NCI-H2196 treated with DMSO at 0.1 percent for 48 hours (cell line): Measurements from ENCODE around the gene PRKAB1.
"Not testable (repeated sequence)": the region's sequence is repeated elsewhere in the genome, so short reads cannot be mapped to it uniquely, and the experiment has no call there.

ENCODE experiments used
- DNase-seq: peaks from one replicate; lab custom pipeline; 2025; ENCODE audit not compliant: unreplicated experiment; lab: John Stamatoyannopoulos, UW

Gene PRKAB1

DNA sequence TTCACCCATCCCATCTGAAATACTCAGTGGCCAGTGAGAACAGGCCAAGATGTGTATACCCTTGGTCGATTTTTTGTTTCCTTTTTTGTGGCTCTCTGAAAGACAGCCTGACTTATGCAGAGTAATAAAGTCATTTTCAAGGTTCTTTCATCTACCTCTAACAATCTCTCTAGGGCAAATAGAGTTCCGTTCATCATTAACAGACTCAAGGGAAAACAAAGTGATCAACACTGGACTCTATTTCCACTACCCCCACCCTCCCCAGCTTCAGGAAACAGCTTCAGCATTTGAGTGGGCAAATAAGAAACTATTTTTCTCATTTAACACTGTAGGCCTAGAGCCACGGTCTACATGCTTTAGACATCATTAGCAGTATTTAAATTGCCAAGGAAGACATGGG lies 15.9 kb downstream of the PRKAB1 start:
- DNase-seq = no peak

DNA sequence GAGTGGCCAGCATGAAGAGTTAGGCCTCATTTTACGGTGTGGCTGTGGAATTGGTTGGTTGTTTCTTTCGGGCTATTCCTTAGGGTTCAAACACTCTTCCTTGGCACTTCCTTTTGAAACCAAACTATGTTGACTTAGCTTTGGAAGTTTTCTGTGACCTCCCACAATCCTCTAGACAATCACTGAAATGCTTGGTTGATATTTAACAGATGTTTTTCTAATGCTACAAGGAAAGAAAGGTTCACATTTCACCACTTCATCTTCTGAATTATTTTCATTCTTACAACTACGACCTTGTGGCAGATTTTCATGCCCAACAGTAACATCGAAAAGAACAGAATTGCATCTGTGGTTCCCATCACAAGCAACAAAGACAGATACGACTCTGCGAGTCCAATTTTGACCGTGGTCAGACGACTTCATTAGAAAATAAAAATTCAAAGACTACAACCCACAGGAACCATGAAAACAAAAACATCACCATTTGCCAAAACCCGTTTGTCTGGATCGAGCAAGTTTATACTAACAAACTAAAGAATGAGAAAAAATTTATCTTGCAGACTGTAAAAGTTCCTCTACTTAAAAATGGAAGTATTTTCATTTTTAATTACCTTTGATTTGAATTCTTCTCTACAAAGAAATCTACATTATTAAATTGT lies 16.9 kb downstream of the PRKAB1 start:
- no peak for DNase-seq

DNA sequence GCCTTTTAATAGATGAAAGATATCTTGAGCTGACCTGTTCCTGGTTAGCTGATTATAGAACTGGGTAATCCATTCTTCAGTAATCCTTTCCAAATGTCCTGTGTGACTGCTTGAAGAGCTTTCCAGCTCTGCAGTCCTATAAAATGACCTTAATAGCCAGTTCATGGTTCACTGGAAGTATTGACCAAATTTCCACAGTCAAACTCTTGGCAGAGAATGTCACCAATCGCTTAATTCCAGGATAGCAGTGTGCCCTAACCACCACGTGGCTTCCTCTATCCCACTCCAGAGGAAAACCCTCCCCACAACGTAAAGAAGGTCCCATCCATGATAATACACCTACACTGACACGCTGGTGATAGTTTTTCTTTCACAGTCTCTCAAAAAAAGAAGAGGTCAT lies 17.4 kb downstream of the PRKAB1 start:
- no peak for DNase-seq

DNA sequence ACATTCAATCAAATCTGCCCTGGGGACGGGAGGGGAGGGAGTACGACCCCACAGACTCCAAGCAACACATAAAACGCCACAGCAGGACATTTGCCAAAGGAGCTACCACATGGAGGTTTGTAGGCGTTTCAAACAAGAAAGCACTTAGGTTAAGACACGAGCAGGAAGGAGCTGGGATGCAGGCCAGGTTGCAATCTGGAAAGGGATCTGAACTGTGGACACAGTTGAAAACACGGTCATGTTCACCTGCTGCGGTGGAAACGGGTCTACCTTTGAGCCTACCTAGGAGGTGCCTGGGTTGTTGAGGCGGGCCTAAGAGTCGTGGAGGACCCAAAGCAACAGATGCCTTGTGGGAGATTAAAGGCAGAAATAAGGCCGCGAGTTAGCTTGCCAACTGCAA lies 18.4 kb downstream of the PRKAB1 start:
- no peak for DNase-seq

DNA sequence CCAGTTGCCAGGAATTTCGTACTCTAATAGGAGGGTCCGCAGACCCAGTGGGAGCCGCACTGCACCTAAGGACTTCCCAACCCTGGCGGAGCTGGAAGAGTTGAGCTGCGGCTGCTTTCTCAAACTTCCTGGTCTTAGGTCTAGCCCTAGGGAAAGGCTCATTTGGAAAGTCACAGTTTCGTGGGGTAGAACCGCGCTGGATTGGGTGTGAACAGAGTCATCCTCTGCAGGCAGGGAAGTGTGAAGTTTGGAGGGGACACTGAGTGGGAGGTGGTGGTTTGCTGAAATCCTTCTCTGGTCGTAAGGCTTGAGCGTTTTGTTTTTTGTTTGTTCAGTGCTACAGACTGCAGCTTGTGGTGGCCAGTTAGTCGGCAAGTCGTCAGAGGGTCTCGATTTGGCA lies 18.8 kb downstream of the PRKAB1 start:
- no peak for DNase-seq

DNA sequence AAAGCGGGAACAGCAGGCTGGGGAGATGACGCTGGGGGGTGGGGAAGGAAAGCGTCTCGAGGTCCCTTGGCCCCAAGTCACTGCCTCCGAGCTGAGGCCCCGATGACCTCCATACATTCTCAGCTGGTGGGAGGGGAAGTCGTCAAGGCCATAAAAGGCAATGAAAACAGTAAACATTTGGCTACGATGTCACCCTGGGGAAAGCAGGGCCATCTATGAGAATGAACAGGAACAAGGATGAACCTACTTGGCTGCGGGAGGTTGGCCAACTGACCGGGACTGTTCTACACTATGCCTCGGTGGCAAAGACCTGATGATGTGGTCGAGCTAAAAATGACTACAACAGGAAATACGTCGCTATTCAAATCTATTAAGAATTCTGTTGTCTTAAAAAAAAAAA lies 19.5 kb downstream of the PRKAB1 start:
- no peak for DNase-seq

DNA sequence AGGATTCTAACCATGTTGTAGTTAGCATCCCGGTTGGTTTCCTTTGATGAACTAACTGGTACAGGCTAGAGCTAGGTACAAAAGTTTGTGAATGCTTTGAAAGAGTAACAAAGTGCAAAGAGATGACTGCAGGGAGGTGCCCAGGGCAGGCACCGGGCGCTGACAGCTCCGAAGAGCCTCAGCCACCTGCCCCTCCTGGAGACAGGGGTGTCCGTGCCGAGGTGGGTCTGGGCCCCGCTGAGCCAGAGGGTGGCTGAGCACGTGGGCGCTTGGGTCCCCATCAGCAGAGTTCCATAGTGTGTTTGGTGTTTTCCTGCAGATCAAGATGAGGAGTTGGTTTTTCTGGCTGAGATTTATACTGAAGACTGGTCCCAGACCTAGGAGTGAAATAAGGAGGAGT lies 19.9 kb downstream of the PRKAB1 start:
- DNase-seq = no peak

DNA sequence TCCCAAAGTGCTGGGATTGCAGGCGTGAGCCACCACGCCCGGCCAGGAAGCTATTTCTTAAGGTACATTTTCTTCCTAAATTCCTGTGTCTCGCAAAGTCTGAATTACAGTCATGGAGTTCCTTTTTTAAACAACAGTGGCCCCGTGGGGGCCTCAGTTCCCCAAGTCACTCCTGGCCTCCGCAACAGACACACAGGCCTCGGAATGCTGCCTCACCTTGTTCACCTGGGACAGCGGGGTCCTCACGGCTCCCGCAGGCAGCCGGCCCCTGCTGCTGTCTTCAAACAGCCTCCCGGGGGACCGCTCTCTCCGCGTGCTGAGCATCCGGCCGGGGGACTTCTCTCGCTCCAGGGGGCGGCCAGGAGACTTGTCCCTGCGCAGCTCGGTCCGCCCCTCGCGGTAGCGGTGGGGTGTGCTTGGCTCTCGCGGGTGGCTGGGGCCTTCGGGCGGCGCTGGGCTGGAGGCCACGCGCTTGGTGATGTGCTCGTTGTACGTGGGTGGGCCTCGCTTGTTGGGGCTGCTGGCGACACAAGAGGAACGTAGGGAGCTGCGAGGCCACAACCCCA lies 22.1 kb downstream of the PRKAB1 start:
- DNase-seq = no peak

DNA sequence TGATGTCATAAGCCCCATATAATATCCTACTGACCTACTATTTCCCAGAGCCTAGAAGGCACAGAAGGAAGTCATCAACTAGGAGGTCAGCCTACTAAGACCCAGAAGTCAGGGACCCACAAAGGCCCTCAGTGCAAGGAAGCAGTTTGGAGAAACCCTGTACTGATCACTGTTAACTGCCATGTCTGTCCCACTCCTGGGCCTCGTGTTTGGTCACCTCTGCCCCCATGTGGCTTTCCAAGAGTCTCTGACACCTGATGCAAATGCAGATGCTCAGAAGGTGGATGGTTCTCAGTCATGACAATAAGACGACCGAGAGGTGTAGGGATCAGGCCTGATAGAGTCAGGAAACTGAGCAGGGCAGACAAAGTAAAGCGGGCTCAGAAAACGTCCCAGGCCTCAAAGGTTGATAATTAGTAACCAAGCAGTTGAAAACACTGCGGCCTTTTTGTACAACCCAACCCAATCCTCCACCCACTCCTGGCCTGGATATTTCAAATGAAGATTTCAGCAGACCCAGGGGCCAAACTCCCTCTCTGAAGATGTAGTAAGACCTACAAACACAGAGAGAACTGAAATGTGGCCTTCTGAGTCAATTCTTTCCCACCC lies 23.4 kb downstream of the PRKAB1 start:
- no peak for DNase-seq

DNA sequence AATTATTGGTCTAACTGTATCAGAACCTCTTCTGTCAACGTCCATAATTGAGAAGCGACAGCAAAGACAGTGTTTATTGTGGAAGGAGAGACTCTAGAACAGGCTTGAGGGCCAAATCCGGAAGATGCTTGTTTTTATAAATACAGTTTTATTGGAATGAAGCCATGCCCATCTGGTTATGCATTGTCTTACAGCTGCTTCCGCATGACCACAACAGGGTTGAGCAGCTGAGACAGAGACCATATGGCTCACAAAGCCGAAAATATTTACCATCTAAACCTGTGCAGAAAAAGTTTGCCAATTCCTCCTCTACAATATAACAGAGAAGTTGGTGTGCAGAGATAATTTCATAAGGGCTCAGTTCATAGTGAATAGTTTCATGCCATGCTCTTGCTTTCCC lies 24.5 kb downstream of the PRKAB1 start:
- DNase-seq = no peak

DNA sequence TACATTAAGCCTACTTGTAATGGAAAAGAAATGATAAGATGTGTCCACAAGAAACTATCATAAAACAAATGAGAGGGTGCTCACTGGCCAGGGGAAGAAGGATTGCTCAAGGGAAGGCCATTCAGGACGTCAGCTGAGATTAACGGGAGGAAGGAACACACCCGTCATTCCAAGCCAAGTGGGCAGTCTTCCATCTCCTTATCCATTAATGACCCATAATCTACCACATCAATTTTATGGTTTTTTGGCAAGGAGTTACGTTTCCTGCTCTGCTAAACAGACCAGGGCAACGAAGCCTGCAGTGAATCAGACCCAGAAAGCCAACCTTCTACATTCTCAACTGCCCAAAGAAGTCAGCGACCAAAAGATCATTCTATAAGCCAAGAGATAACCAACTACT lies 25.1 kb downstream of the PRKAB1 start:
- DNase-seq = peak; percentile 51

DNA sequence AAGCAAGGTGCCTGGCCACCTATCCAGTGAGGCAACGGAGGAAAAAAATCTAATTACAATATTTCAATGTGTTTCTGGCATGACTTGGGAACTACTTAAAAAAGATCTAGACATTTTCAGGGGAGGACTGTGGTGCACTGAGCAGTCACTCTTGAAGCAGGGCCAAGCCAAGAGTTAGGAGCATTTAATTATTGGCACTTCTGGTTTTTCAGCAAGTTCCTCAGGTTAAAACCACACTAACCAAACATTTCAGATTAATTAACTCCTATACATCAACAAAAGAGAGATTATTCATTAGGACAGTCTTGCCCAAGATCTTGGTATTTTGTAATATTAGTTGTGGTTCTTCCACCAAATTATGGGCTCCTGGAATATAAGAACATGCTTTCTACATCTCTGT lies 25.6 kb downstream of the PRKAB1 start:
- DNase-seq = no peak

DNA sequence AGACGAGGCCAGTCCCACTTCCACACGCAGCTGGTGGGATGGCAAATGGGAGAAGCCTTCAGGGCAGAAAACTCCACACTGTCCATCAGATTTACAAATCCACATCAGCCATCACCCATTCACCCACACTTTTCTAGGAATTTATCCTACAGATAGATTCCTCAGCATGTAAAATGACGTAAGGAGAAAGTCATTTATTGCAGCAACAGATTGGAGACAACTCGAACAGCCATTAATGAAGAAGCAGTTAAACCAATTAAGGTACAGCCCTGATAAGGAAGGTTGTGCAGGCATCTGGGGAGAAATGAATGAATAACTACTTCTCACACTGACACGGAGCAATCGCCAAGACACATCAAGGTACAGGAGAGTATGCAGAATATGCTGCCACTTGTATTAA lies 26.2 kb downstream of the PRKAB1 start:
- DNase-seq = no peak

DNA sequence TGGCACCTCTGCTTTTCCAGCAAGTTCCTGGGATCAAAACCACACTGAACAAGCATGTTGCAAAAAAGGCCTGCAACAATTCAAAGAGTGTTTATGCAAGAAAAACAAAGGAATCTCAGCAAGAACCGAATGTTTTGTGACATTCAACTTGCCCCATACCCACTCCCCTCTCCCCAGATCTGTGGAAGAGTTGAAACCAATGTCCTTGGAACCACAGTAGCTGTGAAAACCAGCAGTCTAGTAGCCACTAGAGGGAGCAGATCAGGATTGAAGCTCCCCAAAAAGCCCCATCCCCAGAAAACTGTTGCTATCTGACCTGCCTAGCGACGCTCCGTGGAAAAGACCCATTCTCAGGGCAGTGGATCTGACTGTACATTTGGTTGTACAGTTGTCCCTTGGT lies 27.1 kb downstream of the PRKAB1 start:
- no peak for DNase-seq

DNA sequence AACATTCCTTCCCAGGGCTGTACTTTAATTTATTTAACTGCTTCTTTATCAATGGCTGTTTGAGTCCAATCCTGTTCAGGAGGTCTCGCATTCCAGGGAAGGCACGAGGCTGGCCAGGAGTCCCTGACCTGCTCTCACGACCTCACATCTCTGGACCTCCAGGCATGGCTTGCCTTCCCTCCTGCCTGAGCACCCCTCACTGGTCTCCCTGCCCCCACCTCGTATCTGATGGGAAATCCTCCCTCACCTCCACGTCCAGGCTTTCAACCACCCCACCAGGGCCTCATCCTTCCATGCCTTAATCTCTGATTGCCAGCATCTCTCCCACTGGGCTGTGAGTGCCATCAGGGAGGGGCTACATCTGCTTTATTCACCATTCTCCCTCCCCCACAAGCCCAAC lies 29.0 kb downstream of the PRKAB1 start:
- no peak for DNase-seq

DNA sequence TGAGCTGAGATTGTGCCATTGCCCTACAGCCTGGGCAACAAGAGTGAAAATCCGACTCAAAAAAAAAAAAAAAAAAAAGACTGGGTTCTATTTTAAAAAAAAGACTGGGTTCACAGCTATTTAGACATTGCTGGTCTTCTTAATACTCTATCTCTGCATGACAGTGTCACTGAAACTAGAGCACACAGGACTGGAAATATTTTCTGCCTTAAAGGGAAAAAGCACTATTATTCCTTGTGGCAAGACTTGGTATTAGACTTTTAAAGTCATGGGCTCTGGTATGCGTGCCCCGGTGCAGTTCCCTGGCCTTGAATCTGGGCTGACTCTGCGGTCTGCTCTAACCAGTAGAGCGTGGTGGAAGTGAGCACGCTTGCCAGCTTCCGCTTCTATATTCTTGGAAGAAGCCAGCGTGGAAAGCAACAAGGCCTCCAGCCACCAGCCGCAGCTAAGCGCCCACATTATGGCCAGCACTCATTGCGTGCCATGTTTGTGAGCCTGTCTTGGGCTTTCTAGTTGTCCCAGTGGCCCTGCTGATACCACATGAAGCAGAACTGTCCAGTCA lies 31.3 kb downstream of the PRKAB1 start:
- no peak for DNase-seq

DNA sequence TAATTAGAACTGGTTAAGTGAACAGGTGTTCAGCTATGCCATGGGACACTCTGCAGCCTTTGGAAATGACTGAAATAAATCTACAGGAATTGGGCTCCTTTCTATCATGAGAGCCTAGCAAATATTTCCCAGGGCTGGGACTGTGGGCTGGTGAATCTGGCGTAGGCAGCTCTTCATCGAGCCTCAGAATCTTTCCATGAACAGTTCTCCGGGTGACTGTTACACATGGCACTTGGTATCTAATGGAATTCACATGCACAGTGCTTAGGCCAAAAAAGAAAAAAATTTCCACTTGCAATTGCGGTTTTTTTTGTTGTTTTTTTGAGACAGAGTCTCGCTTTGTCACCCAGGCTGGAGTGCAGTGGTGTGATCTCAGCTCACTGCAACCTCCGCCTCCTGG lies 32.1 kb downstream of the PRKAB1 start:
- DNase-seq = no peak

DNA sequence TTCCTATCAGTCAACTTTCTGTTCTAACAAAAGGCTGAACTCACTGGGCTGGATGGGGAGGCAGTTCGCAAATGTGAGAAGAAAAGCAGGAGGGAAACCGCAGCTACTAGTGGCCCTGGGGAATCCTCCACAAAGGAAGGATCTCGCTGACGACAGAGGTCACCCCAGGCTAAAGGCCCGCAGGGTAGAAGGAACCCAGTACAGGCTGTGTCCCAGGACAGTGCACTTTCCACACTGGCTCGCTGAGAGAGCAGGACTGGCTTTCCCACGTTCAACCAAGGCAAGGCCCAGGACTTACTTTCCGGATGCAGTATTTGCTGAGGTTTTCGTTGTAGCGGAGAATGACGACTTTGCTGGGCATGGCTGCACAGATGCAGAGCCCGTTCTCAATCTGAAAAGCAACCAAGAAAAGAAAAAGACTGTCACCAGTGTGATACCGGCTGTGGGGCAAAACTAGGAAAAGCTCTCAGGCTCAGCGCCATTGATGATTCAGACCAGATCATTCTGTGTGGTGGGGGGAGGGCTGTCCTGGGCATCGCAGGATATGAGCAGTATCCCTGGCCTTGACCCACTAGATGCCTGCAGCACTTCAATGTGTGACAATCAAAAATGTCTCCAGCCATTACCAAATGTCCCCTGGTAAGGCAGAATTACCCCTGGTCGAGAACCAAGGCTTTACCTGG lies 36.3 kb downstream of the PRKAB1 start:
- no peak for DNase-seq

DNA sequence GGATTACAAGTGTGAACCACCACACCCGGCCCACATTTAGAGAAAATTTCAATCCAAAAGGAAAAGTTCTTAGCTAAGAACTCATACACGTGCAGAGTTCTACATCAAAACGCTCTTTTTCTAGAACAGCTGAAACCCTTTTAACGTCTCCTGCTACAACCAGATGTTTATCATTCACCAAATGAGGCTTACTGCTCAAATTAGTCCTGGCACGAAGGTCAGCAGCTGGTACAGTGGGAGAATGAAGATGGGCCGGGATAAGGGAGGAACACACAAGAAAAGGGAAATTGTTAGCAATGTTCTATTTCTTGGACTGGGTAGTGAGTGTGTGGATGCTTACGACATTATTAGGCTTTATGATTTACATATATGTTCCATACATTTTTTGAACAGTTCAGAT lies 37.2 kb downstream of the PRKAB1 start:
- DNase-seq = no peak

DNA sequence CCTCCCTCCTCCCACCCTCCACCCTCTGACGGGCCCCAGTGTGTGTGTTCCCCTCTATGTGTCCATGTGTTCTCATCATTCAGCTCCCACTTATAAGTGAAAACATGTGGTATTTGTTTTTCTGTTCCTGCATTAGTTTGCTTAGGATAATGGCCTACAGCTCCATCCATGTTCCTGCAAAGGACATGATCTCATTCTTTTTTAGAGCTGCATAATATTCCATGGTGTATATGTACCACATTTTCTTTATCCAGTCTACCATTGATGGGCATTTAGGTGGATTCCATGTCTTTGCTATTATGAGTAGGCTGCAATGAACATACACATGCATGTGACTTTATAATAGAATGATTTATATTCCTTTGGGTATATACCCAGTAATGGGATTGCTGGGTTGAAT lies 38.5 kb downstream of the PRKAB1 start:
- DNase-seq = not testable (repeated sequence)

DNA sequence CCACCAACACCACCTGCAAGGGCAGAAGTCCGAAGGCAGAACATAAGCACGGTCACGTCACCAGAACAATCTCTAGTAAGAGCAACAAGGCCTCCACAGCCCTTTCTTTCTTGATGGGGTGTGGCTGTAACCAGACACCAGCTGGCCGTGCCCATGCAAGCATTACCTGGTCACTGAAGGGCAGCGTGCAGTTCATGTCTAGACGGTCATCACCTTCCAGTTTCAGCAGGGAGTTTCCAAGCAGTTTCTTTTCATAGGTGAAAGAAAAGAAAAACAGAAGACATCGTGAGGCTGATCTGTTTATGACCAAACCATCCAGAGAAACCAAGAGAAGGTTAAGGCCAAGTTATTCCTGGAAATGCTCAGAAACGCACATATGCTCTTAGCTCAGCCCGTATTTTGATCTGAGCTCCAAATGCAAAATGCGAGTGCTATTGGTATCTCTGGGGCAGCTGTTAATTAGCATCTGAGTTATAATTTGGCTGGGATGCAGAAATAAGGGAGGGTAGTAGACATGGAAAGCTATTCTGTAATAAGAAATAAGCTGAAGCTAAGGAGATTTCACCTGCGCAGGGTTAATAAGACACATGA lies 42.5 kb downstream of the PRKAB1 start:
- DNase-seq = peak; percentile 53
